Stimulated activated CD8-positive, alpha-beta memory T cell treated with anti-CD3 and anti-CD28 coated beads, Interleukin-15, amount 100 ng/mL, for 24 hours (primary cell): Measurements from ENCODE around the gene RASA2.

Source experiments
- DNase-seq: peaks from one replicate; pipeline ENCODE4 v3.0.0-alpha.2; 2020; ENCODE audit warnings: low read depth

RASA2 gene

GRCh38 chr3:141646760-141647561 is 160.1 kb downstream of the RASA2 start:
- DNase-seq: no peak

- no peak for DNase-seq
Measured at GRCh38 chr3:141647562-141647915, 160.7 kb downstream of the RASA2 start.

- DNase-seq: no peak
Measured at GRCh38 chr3:141648055-141648910, 161.5 kb downstream of the RASA2 start.

GRCh38 chr3:141649871-141650270 is 163.0 kb downstream of the RASA2 start:
- DNase-seq: no peak

GRCh38 chr3:141650783-141651182 is 164.0 kb downstream of the RASA2 start:
- no peak for DNase-seq

- no peak for DNase-seq
Measured at GRCh38 chr3:141651409-141651808, 164.6 kb downstream of the RASA2 start.

- no peak for DNase-seq
Measured at GRCh38 chr3:141652349-141652748, 165.5 kb downstream of the RASA2 start.

- no peak for DNase-seq
Measured at GRCh38 chr3:141653847-141654246, 167.0 kb downstream of the RASA2 start.

- DNase-seq: no peak
Measured at GRCh38 chr3:141655801-141656200, 169.0 kb downstream of the RASA2 start.

GRCh38 chr3:141656771-141657170 is 169.9 kb downstream of the RASA2 start:
- no peak for DNase-seq

- no peak for DNase-seq
Measured at GRCh38 chr3:141657516-141657915, 170.7 kb downstream of the RASA2 start.

GRCh38 chr3:141659821-141660613 is 173.2 kb downstream of the RASA2 start:
- no peak for DNase-seq

GRCh38 chr3:141660614-141660947 is 173.8 kb downstream of the RASA2 start:
- no peak for DNase-seq

GRCh38 chr3:141661229-141662196 is 174.7 kb downstream of the RASA2 start:
- no peak for DNase-seq

GRCh38 chr3:141663993-141664392 is 177.2 kb downstream of the RASA2 start:
- no peak for DNase-seq
